GM20431 (cell line): Measurements from ENCODE around the gene NOXO1.
"Not testable (repeated sequence)": the region's sequence is repeated elsewhere in the genome, so short reads cannot be mapped to it uniquely, and the experiment has no call there.

Experiments
- in situ Hi-C: fragments of 300-500 bp; cut with MseI, MboI; formaldehyde crosslinking; loops from one replicate; pipeline ENCODE4 v1.15.0; 2020; ENCODE audit warnings: low sequenced_read_pairs; ENCODE audit not compliant: unreplicated experiment

Gene NOXO1

GRCh38 chr16:1968146-1968953 lies 12.9 kb downstream of the NOXO1 start:
- in situ Hi-C loops: no loop called here

GRCh38 chr16:1966460-1966859 lies 14.8 kb downstream of the NOXO1 start, which contains the start of gene RNF151:
Gene RNF151 (plus strand): TSS chr16:1966856. CDS start chr16:1966882, 26 bp downstream.
- in situ Hi-C loops: no loop called here

GRCh38 chr16:1965396-1966001 lies 15.8 kb downstream of the NOXO1 start:
- in situ Hi-C loops: no loop called here

GRCh38 chr16:1964506-1965395 lies 16.5 kb downstream of the NOXO1 start, which contains the start of gene RPS2:
Gene RPS2 (minus strand): TSS chr16:1964826. CDS start chr16:1964625, 201 bp downstream.
- in situ Hi-C loops: no loop called here

GRCh38 chr16:1963806-1964505 lies 17.3 kb downstream of the NOXO1 start:
- in situ Hi-C loops: no loop called here

- in situ Hi-C loops: not testable (repeated sequence)
These were observed 18.8 kb downstream of the NOXO1 start for GRCh38 chr16:1962161-1963153.

- in situ Hi-C loops: no loop called here
These were observed 19.6 kb downstream of the NOXO1 start for GRCh38 chr16:1961651-1962067.

- in situ Hi-C loops: no loop called here
These were observed 20.3 kb downstream of the NOXO1 start for GRCh38 chr16:1960665-1961630.

GRCh38 chr16:1959269-1960039 lies 21.8 kb downstream of the NOXO1 start, which contains the start of gene NDUFB10:
Gene NDUFB10 (plus strand): TSS chr16:1959538. CDS start chr16:1959625, 87 bp downstream.
- in situ Hi-C loops: no loop called here

- in situ Hi-C loops: no loop called here
These were observed 22.5 kb downstream of the NOXO1 start for GRCh38 chr16:1958715-1959268.

GRCh38 chr16:1958143-1958491 lies 23.2 kb downstream of the NOXO1 start:
- in situ Hi-C loops: not testable (repeated sequence)

GRCh38 chr16:1957434-1958142 lies 23.7 kb downstream of the NOXO1 start:
- in situ Hi-C loops: not testable (repeated sequence)

- in situ Hi-C loops: no loop called here
These were observed 27.5 kb downstream of the NOXO1 start for GRCh38 chr16:1953734-1954133.

GRCh38 chr16:1950559-1950958 lies 30.7 kb downstream of the NOXO1 start:
- in situ Hi-C loops: no loop called here

GRCh38 chr16:1950047-1950446 lies 31.2 kb downstream of the NOXO1 start:
- in situ Hi-C loops: no loop called here

- in situ Hi-C loops: no loop called here
These were observed 31.8 kb downstream of the NOXO1 start for GRCh38 chr16:1949507-1949906.
